ENCODE data around the gene BAIAP2L2. TPM values are rescaled to one million over a fixed set of nuclear protein-coding genes. Genes with fewer than 3 reads are reported as not detected.

The BAIAP2L2 gene
- polyA plus RNA-seq, 5 donors, result 0.50 to 1.4 (median 0.81) TPM

- DNase-seq, result no peak
These were observed 41.7 kb downstream of the BAIAP2L2 start for GRCh38 chr22:38068641-38069371.

- DNase-seq, result no peak
These were observed 42.6 kb downstream of the BAIAP2L2 start for GRCh38 chr22:38067761-38068360.

- DNase-seq, result no peak
These were observed 43.5 kb downstream of the BAIAP2L2 start for GRCh38 chr22:38067028-38067415.

- DNase-seq, result no peak
These were observed 44.0 kb downstream of the BAIAP2L2 start for GRCh38 chr22:38066381-38067027.

- no peak for DNase-seq
These were observed 44.9 kb downstream of the BAIAP2L2 start for GRCh38 chr22:38065539-38065938.

GRCh38 chr22:38062791-38063190, 47.7 kb downstream of the BAIAP2L2 start:
- no peak for DNase-seq

- peak; percentile 87 to 89 for DNase-seq
These were observed 53.3 kb downstream of the BAIAP2L2 start, which contains the start of gene PICK1 for GRCh38 chr22:38056969-38057891. PICK1 (plus strand) TSS chr22:38057404; CDS start chr22:38057810, 406 bp downstream.

- peak; percentile 60 to 72 for DNase-seq
These were observed 58.3 kb downstream of the BAIAP2L2 start for GRCh38 chr22:38051900-38052862.

GRCh38 chr22:38051261-38051660, 59.2 kb downstream of the BAIAP2L2 start:
- DNase-seq, result no peak

- DNase-seq, result no peak
These were observed 59.8 kb downstream of the BAIAP2L2 start for GRCh38 chr22:38050720-38051119.

- DNase-seq, result no peak
These were observed 60.5 kb downstream of the BAIAP2L2 start for GRCh38 chr22:38049812-38050619.

- no peak for DNase-seq
These were observed 64.3 kb downstream of the BAIAP2L2 start for GRCh38 chr22:38046070-38046748.

GRCh38 chr22:38043151-38044039, 67.1 kb downstream of the BAIAP2L2 start:
- DNase-seq, result no peak

GRCh38 chr22:38042488-38042790, 68.0 kb downstream of the BAIAP2L2 start:
- no peak for DNase-seq

GRCh38 chr22:38041760-38042487, 68.6 kb downstream of the BAIAP2L2 start:
- no peak for DNase-seq

- no peak for DNase-seq
These were observed 69.3 kb downstream of the BAIAP2L2 start for GRCh38 chr22:38040953-38041759.

Measured in right lung (tissue), 5 donors.